ENCODE results near the gene EFR3B.
"Not testable (repeated sequence)": the region's sequence is repeated elsewhere in the genome, so short reads cannot be mapped to it uniquely, and the experiment has no call there.

Gene EFR3B

DNA sequence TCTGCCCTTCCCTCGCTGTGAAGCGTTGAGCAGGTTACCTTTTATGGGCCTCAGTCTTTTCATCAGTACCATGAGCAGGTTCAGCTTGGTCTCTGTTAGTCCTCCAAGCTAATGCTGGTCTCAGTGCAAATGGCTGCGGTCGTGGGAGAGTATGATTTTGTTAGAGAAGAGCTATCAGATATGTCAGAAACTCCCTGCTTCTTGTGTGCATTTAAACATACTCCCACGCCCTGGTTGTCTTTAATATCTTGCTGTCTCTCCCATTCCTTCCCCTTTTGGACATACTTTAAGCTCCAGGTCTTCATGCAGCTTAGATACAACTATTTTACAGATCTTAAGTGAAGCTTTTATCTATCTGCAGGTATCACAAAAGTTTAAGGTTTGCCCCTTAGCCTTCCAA, 62.9 kb downstream of the EFR3B start:
- no peak for DNase-seq (ENCODE audit: low read depth in 2 of 2)

DNA sequence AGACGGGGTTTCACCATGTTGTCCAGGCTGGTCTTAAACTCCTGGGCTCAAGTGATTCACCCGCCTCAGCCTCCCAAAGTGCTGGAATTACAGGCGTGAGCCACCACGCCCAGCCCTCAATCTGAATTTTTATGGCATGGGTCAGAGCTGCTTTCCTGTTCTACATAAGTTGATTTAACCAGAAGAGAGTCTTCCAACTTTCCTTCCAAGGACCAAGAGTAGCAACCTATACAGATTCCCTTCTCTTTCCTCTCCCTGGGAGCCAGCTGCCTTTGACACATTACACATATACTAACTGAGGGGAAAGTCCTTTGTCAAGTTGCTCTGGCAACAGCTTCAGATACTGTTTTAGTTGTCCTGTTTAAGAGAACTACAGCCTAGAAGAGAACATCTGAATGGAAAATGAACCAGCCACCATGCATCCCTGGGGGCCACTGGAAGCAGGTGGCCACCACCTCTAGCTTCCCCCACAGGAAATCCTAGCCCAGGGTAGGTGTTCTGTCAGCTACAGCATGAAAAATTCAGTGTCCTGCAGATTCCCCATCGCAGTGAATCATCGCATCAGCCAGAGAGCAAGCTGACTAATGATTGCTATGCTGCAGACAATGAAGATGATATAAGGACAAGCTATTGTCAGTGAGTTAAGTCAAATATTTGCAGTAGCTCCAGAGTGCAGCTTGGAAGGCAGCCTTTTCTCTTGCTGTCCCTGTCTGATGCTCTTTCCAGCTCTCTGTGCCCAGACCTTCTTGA, 63.6 kb downstream of the EFR3B start:
- DNase-seq (ENCODE audit: low read depth in 2 of 2), result no peak

DNA sequence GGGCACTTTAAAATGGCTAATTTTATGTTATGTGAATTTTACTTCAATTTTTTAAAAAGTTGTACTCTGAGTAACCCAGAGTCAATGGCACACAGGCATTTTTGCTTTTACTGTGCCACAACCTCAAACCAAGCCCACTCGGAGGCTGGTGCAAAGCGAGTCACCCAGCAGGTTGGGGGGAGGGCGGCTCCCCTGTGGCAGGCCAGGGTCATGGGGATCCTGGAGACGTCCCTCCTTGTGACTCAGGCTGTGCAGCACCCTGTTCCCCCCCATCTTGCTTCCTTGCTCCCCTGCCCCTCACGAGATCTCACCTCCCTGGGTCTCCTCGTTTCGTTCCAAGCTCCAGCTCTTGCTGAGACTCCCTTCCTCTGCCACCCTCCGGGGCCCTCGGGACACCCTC, 67.9 kb downstream of the EFR3B start:
- no peak for DNase-seq (ENCODE audit: low read depth in 2 of 2)

DNA sequence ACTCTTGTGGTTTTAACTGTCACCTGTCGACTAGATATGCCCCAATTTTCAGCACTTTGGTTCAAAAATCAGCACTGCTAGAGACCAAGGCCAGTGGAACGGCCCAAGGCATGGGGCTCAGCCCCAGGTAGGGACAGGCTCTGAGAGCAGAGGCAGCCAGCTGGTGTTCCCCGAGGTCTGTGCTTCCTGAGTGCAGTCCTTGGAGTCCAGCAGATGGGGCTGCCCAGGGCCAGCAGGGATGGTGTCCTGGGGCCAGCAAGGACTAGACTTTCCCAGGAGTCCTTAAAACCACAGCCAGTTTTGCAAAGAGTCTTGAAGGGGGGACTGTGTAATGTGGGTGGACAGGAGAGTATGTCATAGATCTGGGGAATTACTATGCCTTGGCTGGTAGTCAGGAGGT, 70.2 kb downstream of the EFR3B start:
- no peak for DNase-seq (ENCODE audit: low read depth in 2 of 2)

DNA sequence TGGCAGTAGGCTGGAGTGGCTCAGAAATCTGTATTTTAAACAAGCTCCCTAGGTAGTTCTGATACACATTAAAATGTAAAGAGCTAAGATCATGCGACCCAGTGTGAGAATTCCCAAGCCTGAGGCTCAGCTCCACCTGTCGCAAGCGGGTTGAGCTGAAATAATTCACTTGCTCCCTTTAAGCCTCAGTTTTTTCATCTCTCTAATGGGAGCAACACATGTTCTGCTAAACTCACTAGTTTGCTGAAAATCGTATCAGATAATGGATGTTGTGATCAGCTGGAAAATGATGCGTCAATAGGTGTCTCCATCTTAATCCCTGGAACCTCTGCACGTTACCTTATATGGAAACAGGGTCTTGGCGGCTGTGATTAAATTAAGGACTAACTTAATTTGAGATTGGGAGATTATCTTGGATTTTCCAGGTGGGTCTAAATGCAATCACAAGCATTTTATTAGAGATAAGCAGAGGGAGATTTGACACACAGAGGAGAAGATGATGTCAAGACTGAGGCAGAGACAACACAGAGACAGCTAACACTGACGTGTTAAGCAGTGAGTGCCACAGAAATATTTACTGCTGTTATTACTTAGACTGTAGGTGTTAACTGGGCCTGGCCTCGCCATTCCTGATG, 73.5 kb downstream of the EFR3B start:
- DNase-seq (ENCODE audit: low read depth in 2 of 2), result no peak

DNA sequence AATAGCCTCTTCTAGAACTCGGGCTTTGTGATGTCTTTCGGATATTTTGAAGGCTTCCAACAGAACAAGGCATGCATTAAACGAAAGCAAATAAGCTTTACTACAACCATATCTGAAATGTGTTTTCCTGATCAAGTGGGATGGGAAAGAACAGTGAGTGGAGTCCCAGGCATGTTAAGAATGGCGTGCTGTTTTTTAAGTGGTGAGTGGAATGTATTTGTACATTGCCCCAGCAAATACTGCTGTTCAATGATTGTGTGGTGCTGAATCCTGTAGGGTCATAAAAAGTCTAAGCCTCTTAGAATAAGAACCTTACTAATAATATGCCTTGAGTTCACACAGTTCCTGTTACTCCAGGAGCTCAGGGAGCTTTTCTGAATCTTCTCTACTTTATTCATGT, 74.0 kb downstream of the EFR3B start:
- DNase-seq (ENCODE audit: low read depth in 2 of 2), result no peak

DNA sequence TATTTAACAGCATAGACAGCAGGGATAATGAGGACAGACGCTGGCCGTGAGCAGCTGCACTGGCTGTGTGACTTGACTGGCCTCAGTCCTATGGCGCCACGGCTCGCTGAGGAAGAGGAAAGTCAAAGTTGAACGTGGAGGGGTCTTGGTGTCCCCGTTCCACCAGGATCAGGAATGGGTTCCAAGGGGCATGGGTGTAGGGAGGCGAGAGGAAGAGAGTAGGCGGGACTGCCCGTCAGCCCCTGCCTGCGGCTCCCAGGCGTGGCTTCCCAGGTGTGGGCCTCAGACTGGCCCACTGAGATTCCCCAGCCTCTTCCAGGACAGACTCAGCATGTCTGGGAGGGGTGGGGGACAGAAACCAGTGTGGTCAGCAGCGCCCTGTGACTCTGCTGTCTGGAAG, 75.1 kb downstream of the EFR3B start:
- DNase-seq (ENCODE audit: low read depth in 2 of 2), result no peak

DNA sequence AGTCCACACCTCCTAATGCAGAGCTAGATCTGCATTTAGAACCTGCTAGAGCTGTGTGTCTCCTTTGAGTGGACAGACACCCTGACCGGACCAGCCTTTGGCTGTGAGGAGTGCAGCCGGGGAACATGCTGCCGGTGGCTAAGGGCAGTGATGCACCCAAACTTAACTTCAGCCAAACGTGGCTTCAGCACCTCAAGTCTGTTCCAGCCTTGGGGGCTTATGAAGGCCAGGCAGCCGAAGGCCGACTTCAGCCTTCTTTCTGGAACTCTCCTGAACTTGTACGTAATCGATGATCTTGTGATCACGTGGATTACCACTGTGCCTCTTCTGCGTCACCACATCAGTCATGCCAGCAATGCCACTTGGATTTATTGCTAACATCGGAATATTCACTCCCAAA, 77.4 kb downstream of the EFR3B start:
- no peak for DNase-seq (ENCODE audit: low read depth in 2 of 2)

DNA sequence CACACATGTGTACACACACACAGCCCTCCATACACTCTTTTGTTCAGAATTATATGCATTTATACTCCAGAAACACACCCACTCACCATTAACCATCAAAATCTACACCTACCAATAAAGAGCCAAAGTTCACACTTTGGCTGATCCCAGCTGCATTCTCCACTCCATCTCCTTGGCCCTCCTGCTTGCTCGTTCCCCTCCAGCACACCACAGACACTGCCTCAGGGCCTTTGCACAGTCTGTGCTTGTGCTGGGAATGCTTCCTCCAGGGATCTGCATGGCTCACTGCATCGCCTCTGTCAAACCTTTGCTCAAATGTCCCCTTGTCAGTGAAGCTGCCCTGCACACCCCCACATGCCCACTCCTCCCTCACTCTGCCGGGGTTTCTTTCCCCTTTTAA, 80.5 kb downstream of the EFR3B start:
- no peak for DNase-seq (ENCODE audit: low read depth in 2 of 2)

DNA sequence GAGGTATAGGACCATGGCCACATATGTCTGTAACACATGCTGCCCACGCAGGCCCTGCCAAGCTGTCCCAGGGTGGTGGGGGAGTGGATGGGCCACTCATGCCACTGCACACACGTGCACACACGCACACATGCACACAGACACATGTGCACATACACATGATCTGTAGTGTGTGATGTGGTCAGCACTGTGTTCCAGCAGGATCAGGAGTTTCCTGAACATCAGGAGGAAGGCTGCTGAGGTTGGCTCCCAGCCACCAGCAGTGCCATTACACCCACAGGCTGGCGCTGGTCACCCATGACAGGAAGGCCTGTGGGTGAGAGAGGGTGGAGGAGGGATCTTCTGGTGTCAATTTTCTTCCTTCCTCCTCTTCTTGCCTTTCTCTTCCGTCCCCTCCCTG, 81.8 kb downstream of the EFR3B start:
- no peak for DNase-seq (ENCODE audit: low read depth in 2 of 2)

DNA sequence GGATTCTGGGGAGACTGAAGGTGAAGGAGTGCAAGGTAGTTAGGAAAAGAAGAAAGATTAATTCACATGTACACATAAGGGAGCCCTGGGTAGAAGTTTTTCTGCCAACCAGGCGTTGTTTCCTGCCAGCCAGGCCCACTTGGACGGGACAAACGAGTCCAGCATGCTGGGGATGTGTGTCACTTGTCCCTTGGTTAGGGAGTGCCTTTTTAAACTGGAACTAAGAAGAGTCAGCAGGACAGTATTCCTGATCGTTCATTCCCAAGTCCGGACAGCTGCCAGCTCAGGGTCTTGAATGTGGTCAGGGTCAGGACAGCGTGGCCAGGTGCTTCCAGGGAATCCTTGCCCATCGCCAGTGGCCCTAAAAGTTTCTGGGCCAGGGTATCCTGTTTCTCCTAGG, 83.3 kb downstream of the EFR3B start:
- no peak for DNase-seq (ENCODE audit: low read depth in 2 of 2)

DNA sequence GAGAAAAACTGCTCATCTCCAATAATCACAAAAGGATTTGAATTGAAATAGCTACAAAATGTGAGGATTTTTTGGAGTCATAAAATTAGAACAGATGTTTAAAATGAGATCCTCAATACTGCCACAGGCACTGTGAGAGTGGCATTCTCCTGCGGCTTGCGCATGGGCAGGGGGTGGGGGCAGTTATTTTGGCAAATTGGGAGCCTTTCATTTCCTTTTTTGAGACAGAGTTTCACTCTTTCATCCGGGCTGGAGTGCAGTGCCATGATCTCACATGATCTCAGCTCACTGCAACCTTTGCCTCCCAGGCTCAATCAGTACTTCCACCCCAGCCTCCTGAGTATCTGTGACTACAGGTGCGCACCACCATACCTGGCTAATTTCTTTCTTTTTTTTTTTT, 84.1 kb downstream of the EFR3B start:
- DNase-seq (ENCODE audit: low read depth in 2 of 2), result no peak

DNA sequence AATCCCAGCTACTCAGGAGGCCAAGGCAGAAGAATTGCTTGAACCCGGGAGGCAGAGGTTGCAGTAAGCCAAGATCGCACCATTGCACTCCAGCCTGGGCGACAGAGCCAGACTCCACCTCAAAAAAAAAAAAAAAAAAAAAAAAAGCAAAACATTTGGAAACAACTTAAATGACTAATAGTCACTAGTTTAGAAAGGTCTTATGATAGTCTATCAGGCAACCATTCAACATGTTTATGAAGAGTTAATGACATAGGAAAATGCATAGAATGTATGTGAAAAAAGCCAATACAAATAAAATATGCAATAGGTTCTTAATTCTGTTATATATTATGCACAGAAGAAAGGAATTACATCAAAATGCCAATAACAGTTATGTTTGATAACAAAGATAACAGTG, 85.2 kb downstream of the EFR3B start:
- DNase-seq (ENCODE audit: low read depth in 2 of 2), result not testable (repeated sequence)

DNA sequence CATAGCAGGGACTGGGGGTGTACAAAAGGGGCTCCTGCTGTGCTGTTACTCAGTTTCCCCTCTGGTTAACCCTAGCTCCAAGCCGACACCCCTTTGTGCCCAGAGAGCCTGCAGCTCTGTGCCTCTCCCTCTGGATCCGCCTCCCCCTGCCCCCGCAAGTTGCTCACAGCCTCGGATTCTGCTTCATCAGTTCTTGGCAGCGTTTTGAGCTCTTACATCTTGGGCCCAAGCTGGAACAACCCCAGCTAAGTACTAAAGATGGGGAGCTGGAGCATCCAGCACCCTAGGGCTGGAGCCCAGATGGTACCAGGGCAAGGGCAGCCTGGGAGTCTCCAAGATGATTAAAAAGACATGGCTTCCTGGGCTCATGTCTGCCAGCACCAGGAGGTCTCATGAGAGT, 85.8 kb downstream of the EFR3B start:
- no peak for DNase-seq (ENCODE audit: low read depth in 2 of 2)

DNA sequence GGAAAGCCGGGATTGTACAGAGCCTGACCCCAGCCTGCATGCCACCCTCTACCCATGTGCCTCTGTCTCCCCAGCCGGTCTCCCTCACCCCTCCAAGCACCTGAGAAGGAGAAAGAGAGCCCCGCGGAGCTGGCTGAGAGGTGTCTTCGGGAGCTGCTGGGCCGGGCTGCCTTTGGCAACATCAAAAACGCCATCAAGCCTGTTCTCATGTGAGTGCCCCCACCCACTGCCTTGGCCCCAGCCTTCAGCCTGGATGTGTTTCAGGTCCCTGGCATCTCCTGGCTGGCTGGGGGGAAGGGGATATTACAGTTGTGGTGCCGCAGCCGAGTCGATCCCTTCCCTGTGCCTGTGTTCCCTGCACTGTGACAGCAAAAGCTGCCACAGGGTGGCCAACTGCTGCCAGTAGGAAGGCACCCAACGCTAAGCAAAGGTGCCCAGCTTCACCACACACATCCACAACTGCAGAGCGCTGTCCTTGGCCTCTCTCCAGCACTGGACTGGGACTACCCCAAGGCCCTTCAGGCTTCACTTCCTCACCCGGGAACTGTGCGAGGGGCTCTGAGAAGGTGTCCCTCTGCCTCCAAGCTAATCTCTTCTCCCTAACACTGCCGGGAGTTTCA, 88.1 kb downstream of the EFR3B start:
- no peak for DNase-seq (ENCODE audit: low read depth in 2 of 2)

DNA sequence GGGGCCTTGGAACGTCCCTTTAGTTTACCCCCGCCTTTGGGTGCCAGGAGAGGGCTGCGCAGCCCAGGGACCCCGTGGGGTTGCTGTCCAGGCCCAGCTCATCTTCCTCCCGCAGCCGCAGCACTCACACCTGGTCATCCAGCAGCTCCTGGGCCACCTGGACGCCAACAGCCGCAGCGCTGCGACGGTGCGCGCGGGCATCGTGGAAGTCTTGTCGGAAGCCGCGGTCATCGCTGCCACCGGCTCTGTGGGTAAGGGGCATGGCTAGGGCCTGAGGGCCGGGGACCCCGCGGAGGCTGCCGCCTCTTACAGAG, 89.3 kb downstream of the EFR3B start:
- DNase-seq (ENCODE audit: low read depth in 2 of 2), result no peak

DNA sequence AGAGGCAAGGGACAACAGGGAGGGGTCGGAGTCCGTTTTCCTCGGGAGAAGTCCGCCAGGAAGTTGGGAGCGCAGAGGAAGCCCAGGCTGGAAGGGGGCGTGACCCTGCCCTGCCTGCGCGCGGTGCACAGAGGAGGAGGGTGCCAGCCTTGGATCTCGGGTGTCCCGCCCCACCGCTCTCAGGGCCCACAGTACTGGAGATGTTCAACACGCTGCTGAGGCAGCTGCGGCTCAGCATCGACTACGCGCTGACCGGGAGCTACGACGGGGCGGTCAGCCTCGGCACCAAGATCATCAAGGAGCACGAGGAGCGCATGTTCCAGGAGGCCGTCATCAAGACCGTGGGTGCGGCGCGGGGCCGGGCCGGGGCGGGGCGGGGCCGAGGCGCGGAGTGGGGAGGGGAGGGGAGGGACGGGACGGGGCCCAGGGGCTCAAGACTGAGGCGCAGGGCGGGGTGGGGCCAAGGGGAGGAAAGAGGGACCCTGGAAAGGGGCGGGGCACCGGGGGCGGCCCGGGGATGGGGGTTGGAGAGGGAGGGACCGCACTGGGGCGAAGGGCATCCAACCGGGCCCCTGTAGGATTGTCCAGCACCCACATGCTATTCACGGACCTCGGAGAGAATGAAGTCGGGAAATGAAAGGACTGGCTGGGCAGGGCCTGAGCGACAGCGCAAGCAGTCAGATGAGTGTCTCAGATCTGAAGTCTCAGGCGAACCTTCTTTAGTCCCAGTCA, 89.9 kb downstream of the EFR3B start:
- DNase-seq (ENCODE audit: low read depth in 2 of 2), result no peak

DNA sequence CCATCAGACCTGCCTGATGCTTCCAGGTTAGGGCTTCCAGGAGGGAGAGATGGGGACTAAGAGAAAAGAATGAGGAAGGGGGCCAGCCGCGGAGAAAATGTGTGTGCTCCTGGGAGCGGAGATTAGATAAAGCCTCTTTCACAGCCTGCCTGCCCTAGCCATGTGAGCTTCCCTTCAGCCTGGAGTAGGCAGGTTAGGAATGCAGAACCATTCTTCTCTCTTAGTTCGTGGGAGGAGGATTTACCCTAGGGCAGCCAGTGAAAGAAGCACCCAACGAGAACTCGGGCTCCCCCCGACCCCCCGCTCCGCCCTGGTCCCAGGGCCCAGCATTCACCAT, 90.4 kb downstream of the EFR3B start:
- DNase-seq (ENCODE audit: low read depth in 2 of 2), result no peak

DNA sequence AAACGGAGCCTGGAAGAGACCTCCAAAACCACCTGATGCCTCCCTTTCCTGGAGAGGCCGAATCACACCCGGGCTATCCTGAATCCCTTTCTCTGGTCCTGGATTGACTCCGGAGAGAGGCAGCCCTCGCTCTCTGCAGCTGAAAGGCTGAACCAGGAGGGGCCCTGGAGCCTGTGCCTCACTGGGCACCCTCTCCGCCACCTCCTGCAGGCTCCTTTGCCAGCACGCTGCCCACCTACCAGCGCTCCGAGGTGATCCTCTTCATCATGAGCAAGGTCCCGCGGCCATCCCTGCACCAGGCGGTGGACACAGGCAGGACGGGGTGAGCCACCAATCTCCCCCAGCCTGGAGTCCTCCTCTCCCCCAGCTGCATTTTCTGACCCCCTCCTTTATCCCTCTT, 90.8 kb downstream of the EFR3B start:
- no peak for DNase-seq (ENCODE audit: low read depth in 2 of 2)

DNA sequence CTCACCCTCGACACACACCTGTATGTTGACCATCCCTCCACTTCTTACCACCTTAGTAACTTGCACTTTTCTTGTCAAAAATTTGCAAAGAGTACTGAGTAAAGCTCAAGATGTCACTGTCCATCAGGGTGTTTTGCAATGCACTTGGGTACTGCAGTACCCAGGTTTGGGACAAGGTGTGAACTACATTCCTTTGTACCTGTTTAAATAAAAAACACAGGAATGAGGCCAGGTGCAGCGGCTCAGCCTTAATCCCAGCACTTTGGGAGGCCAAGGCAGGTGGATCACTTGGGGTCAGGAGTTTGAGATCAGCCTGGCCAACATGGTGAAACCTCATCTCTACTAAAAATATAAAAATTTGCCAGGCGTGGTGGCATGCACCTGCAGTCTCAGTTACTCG, 98.7 kb downstream of the EFR3B start:
- not testable (repeated sequence) for DNase-seq (ENCODE audit: low read depth in 2 of 2)

DNA sequence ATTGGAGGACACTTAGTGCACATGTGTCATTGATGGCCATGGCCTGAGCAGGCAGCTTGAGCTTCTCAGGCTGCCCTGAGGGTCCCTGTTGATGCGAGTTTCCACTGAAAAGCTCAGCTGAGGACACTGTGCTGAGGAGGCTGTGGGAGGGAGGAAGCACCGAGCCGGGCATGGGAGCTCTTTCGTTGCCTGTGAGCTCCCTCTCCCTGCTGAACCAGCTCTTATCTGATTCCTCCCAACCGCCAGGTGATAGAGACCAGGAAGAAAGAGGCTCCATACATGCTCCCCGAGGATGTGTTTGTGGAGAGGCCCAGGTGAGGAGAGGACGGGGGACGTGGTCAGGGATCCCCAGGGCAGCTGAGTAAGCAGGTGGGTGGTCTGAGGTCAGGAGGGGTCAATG, 99.2 kb downstream of the EFR3B start:
- no peak for DNase-seq (ENCODE audit: low read depth in 2 of 2)

DNA sequence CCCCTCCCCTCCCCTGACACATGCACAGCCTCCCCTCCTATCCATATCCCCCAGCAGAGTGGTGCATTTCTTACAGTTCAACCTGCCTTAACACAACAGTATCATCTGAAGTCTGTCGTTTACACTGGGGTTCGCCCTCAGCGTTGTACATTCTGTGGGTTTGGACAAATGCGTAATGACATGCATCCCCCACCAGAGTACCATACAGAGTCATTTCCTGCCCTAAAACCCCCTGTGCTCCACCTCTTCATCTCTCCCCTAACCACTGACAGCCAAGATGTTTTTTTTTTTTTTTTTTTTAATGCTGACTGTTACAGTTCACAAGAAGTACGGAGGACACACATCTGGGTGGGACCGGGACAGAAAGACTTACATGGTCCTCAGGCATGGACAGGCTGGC, 103.9 kb downstream of the EFR3B start:
- no peak for DNase-seq (ENCODE audit: low read depth in 2 of 2)

DNA sequence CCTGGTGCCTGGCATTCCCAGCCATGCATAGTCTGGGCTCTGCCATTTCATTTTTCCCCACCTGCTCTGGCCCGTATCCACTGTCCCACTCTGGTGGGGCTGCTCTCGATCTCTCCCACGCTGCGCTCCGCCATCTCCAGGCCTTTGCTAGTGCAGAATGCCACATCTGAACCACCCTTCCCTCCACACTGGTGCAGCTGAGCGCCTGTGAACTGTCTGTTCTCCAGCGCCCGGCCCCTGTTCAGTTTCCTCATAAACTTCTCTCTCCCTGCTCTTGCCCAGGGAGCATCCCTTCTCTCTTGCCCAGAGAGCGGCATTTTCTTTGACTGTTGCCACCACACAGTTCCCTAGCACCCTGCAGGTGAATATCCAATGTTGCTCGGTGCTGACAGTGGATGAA, 105.0 kb downstream of the EFR3B start:
- DNase-seq (ENCODE audit: low read depth in 2 of 2), result no peak
